HG02981 (cell line): ENCODE measurements around the gene PFKFB4.
"Not testable (repeated sequence)": the region's sequence is repeated elsewhere in the genome, so short reads cannot be mapped to it uniquely, and the experiment has no call there.

Experiments
- ATAC-seq: cut with Tn5 transposase; IDR thresholded peaks from one replicate; pipeline ENCODE4 v1.9.1; 2021; ENCODE audit warnings: mild to moderate bottlenecking, moderate library complexity; ENCODE audit not compliant: unreplicated experiment

Gene PFKFB4

GRCh38 chr3:48502728-48503168, 53.9 kb downstream of the PFKFB4 start:
- no peak for ATAC-seq

GRCh38 chr3:48502121-48502520, 54.5 kb downstream of the PFKFB4 start:
- ATAC-seq, result no peak

GRCh38 chr3:48501196-48501595, 55.4 kb downstream of the PFKFB4 start:
- no peak for ATAC-seq

- ATAC-seq, result no peak
These were observed 55.9 kb downstream of the PFKFB4 start for GRCh38 chr3:48500656-48501055.

GRCh38 chr3:48493203-48493501, 63.5 kb downstream of the PFKFB4 start:
- no peak for ATAC-seq

- ATAC-seq, result no peak
These were observed 64.0 kb downstream of the PFKFB4 start for GRCh38 chr3:48492461-48493202.

- no peak for ATAC-seq
These were observed 69.7 kb downstream of the PFKFB4 start for GRCh38 chr3:48486952-48487351.

- not testable (repeated sequence) for ATAC-seq
These were observed 73.8 kb downstream of the PFKFB4 start for GRCh38 chr3:48482822-48483221.

- not testable (repeated sequence) for ATAC-seq
These were observed 75.7 kb downstream of the PFKFB4 start for GRCh38 chr3:48480891-48481290.

- ATAC-seq, result no peak
These were observed 77.7 kb downstream of the PFKFB4 start for GRCh38 chr3:48478626-48479555.

GRCh38 chr3:48477959-48478520, 78.6 kb downstream of the PFKFB4 start:
- no peak for ATAC-seq

- no peak for ATAC-seq
These were observed 80.1 kb downstream of the PFKFB4 start for GRCh38 chr3:48476426-48477053.

- no peak for ATAC-seq
These were observed 81.4 kb downstream of the PFKFB4 start for GRCh38 chr3:48475188-48475587.

- no peak for ATAC-seq
These were observed 82.0 kb downstream of the PFKFB4 start for GRCh38 chr3:48474619-48475018.

GRCh38 chr3:48474031-48474430, 82.6 kb downstream of the PFKFB4 start:
- ATAC-seq, result not testable (repeated sequence)

GRCh38 chr3:48473617-48473952, 83.0 kb downstream of the PFKFB4 start:
- no peak for ATAC-seq

- ATAC-seq, result peak; percentile 82
These were observed 83.5 kb downstream of the PFKFB4 start for GRCh38 chr3:48472923-48473616.

- ATAC-seq, result no peak
These were observed 84.0 kb downstream of the PFKFB4 start for GRCh38 chr3:48472673-48472922.

GRCh38 chr3:48470286-48470685, 86.3 kb downstream of the PFKFB4 start:
- ATAC-seq, result no peak

GRCh38 chr3:48469046-48469915, 87.3 kb downstream of the PFKFB4 start:
- no peak for ATAC-seq
